Measurements from ENCODE around the gene MYBPH.

The MYBPH gene

DNA sequence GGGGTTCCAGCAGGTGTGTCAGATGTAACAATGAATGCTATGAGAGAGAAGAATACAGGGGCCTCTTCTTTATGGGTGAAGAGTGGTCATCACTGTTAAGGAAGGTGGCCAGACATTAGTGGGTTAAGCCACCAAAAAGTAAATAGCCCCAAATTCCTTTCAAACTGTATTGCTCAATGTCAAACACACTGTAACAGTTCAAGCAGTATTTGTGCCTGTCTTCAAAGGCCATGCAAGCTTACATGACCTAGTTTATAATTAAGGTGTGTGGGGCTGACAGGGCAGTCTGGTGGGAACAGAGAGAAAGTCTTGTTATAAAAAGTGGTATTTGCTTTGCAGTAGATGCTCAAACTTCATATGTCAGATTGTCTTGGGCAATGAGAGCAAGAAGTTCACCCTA is 35.4 kb upstream of the MYBPH start:
- H3K79me2 ChIP-seq (ENCODE audit: insufficient read depth, low read length) = no peaks in the 10 kb centered on the region
- no peaks in the 10 kb centered on the region for H3K36me3 ChIP-seq (ENCODE audit: insufficient read depth, low read length)
- no peaks in the 10 kb centered on the region for H3K9me3 ChIP-seq (ENCODE audit: insufficient read depth, low read depth, low read length)
- no peak overlapping the region for H3K4me2 ChIP-seq (ENCODE audit: low read depth, low read length, poor library complexity, severe bottlenecking)
- H3K27me3 ChIP-seq (ENCODE audit: insufficient read depth, low read length, poor library complexity, severe bottlenecking) = no peaks in the 10 kb centered on the region
- no peaks in the 10 kb centered on the region for H3K9me2 ChIP-seq (replicated peaks; ENCODE audit: low read depth, low read length)
- no peak overlapping the region for H3K9ac ChIP-seq (ENCODE audit: low read depth, low read length, poor library complexity, severe bottlenecking)
- H3F3A ChIP-seq (ENCODE audit: low read depth) = no peaks in the 10 kb centered on the region
- H4K20me1 ChIP-seq (ENCODE audit: insufficient read depth, low read length, poor library complexity, severe bottlenecking) = no peaks in the 10 kb centered on the region
- TF ChIP-seq EZH2phosphoT487 (IDR thresholded peaks at IDR 0.05; ENCODE audit: borderline replicate concordance) = no peak
- TF ChIP-seq, protein P1, sequence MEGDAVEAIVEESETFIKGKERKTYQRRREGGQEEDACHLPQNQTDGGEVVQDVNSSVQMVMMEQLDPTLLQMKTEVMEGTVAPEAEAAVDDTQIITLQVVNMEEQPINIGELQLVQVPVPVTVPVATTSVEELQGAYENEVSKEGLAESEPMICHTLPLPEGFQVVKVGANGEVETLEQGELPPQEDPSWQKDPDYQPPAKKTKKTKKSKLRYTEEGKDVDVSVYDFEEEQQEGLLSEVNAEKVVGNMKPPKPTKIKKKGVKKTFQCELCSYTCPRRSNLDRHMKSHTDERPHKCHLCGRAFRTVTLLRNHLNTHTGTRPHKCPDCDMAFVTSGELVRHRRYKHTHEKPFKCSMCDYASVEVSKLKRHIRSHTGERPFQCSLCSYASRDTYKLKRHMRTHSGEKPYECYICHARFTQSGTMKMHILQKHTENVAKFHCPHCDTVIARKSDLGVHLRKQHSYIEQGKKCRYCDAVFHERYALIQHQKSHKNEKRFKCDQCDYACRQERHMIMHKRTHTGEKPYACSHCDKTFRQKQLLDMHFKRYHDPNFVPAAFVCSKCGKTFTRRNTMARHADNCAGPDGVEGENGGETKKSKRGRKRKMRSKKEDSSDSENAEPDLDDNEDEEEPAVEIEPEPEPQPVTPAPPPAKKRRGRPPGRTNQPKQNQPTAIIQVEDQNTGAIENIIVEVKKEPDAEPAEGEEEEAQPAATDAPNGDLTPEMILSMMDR (conservative IDR thresholded peaks at IDR 0.05; ENCODE audit: low read length) = no peak
- peaks cover 24% of the 10 kb centered on the region for H3K4me1 ChIP-seq (ENCODE audit: insufficient read depth, low read length, poor library complexity, severe bottlenecking)
- no peak overlapping the region for H2AFZ ChIP-seq (ENCODE audit: low read length)
- no peak overlapping the region for H3K4me3 ChIP-seq (ENCODE audit: low read length, poor library complexity, severe bottlenecking)

- no peak overlapping the region for H2AFZ ChIP-seq (ENCODE audit: low read length)
These were observed 34.7 kb upstream of the MYBPH start for GRCh38 chr1:203210350-203210749.

DNA sequence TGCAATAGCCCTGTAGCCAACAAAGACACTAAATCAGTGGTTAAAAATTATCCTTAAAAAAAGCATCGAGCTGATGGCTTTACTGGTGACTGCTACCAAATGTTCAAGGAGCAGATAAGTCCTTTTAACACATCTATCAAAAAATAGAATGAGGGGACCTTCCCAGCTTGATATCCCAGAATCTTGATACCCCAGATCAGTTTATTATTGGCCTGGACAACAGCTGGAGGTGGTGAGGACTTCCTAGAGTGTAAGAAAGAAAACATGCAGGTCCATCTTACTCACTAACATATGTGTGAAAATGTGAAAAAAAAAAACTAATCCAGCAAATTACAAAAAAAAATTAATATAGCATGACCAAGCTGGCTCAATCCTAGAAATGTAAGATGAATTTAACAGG is 32.6 kb upstream of the MYBPH start:
- H3K4me3 ChIP-seq (ENCODE audit: low read length, poor library complexity, severe bottlenecking) = no peak overlapping the region
- no peaks in the 10 kb centered on the region for H3K36me3 ChIP-seq (ENCODE audit: insufficient read depth, low read length)
- H3K9ac ChIP-seq (ENCODE audit: low read depth, low read length, poor library complexity, severe bottlenecking) = no peak overlapping the region
- no peak overlapping the region for H2AFZ ChIP-seq (ENCODE audit: low read length)
- H3K79me2 ChIP-seq (ENCODE audit: insufficient read depth, low read length) = no peaks in the 10 kb centered on the region
- no peaks in the 10 kb centered on the region for H3K9me3 ChIP-seq (ENCODE audit: insufficient read depth, low read depth, low read length)
- peaks cover 16% of the 10 kb centered on the region for H3K4me1 ChIP-seq (ENCODE audit: insufficient read depth, low read length, poor library complexity, severe bottlenecking)
- no peaks in the 10 kb centered on the region for H3K9me2 ChIP-seq (replicated peaks; ENCODE audit: low read depth, low read length)
- no peaks in the 10 kb centered on the region for H3F3A ChIP-seq (ENCODE audit: low read depth)
- H3K4me2 ChIP-seq (ENCODE audit: low read depth, low read length, poor library complexity, severe bottlenecking) = peak overlapping the region; percentile 3
- H4K20me1 ChIP-seq (ENCODE audit: insufficient read depth, low read length, poor library complexity, severe bottlenecking) = no peaks in the 10 kb centered on the region
- TF ChIP-seq, protein P1 (conservative IDR thresholded peaks at IDR 0.05; ENCODE audit: low read length) = no peak
- TF ChIP-seq EZH2phosphoT487 (IDR thresholded peaks at IDR 0.05; ENCODE audit: borderline replicate concordance) = no peak
- no peaks in the 10 kb centered on the region for H3K27me3 ChIP-seq (ENCODE audit: insufficient read depth, low read length, poor library complexity, severe bottlenecking)

More at GRCh38 chr1:203210350-203210749, 34.7 kb upstream of the MYBPH start:
- H3K4me3 ChIP-seq (ENCODE audit: low read length, poor library complexity, severe bottlenecking) = no peak overlapping the region
- no peaks in the 10 kb centered on the region for H3K36me3 ChIP-seq (ENCODE audit: insufficient read depth, low read length)
- no peaks in the 10 kb centered on the region for H3K9me2 ChIP-seq (replicated peaks; ENCODE audit: low read depth, low read length)
- no peaks in the 10 kb centered on the region for H3K27me3 ChIP-seq (ENCODE audit: insufficient read depth, low read length, poor library complexity, severe bottlenecking)
- H3K4me2 ChIP-seq (ENCODE audit: low read depth, low read length, poor library complexity, severe bottlenecking) = no peak overlapping the region
- H3K9ac ChIP-seq (ENCODE audit: low read depth, low read length, poor library complexity, severe bottlenecking) = no peak overlapping the region
- no peaks in the 10 kb centered on the region for H3K79me2 ChIP-seq (ENCODE audit: insufficient read depth, low read length)
- TF ChIP-seq, protein P1 (conservative IDR thresholded peaks at IDR 0.05; ENCODE audit: low read length) = no peak
- no peak for TF ChIP-seq EZH2phosphoT487 (IDR thresholded peaks at IDR 0.05; ENCODE audit: borderline replicate concordance)
- H3K4me1 ChIP-seq (ENCODE audit: insufficient read depth, low read length, poor library complexity, severe bottlenecking) = peaks cover 17% of the 10 kb centered on the region
- no peaks in the 10 kb centered on the region for H3K9me3 ChIP-seq (ENCODE audit: insufficient read depth, low read depth, low read length)
- no peaks in the 10 kb centered on the region for H4K20me1 ChIP-seq (ENCODE audit: insufficient read depth, low read length, poor library complexity, severe bottlenecking)
- H3F3A ChIP-seq (ENCODE audit: low read depth) = no peaks in the 10 kb centered on the region
